ENCODE measurements around the gene PGLYRP1.

- TF ChIP-seq PPARA (CRISPR knock-in tag; IDR thresholded peaks at IDR 0.05; ENCODE audit: borderline replicate concordance) (no peak), RARB (CRISPR knock-in tag; IDR thresholded peaks at IDR 0.05) (no peak), CREB5 (CRISPR knock-in tag; IDR thresholded peaks at IDR 0.05; ENCODE audit: low read depth) (no peak), GLIS3 (CRISPR knock-in tag; IDR thresholded peaks at IDR 0.05) (no peak), ZNF565 (CRISPR knock-in tag; conservative IDR thresholded peaks at IDR 0.05; ENCODE audit: low read depth) (no peak), PATZ1 (CRISPR knock-in tag; IDR thresholded peaks at IDR 0.05; ENCODE audit: borderline replicate concordance) (no peak), CSDC2 (CRISPR knock-in tag; IDR thresholded peaks at IDR 0.05) (no peak), ARNTL (CRISPR knock-in tag; IDR thresholded peaks at IDR 0.05; ENCODE audit: borderline replicate concordance, low read depth) (no peak), ZFP3 (CRISPR knock-in tag; IDR thresholded peaks at IDR 0.05) (no peak), ISL1 (CRISPR knock-in tag; IDR thresholded peaks at IDR 0.05) (no peak)
These were observed 50.5 kb downstream of the PGLYRP1 start for GRCh38 chr19:45972081-45972946.
